Chondrocyte (in vitro differentiated cells): ENCODE measurements around the gene LGI4. TPM values are rescaled to one million over a fixed set of nuclear protein-coding genes. Genes with fewer than 3 reads are reported as not detected.

Source experiments
- DNase-seq: peaks from one replicate; pipeline ENCODE4 v3.0.0; 2021; ENCODE audit warnings: mixed read lengths, low spot score
- H3K27ac Mint-ChIP-seq: one replicate; pipeline ENCODE4 v1.8.0; 2021; ENCODE audit warnings: mild to moderate bottlenecking, moderate library complexity, mixed read lengths; ENCODE audit not compliant: unreplicated experiment
- H3K27me3 Mint-ChIP-seq: 2 replicates; pipeline ENCODE4 v1.8.0; 2021; ENCODE audit warnings: low read depth, mixed read lengths
- H3K36me3 Mint-ChIP-seq: 2 replicates; pipeline ENCODE4 v1.8.0; 2021; ENCODE audit warnings: low read depth, mixed read lengths
- H3K4me1 Mint-ChIP-seq: 2 replicates; pipeline ENCODE4 v1.8.0; 2021; ENCODE audit warnings: low read depth, mild to moderate bottlenecking, mixed read lengths
- H3K4me3 Mint-ChIP-seq: one replicate; pipeline ENCODE4 v1.8.0; 2021; ENCODE audit warnings: mild to moderate bottlenecking, moderate library complexity, mixed read lengths; ENCODE audit not compliant: unreplicated experiment
- H3K9me3 Mint-ChIP-seq: 2 replicates; pipeline ENCODE4 v1.8.0; 2021; ENCODE audit warnings: low read depth, mixed read lengths
- CTCF ChIP-seq: fragments of 200-600 bp; sonication (generic); IDR thresholded peaks from 2 replicates; pipeline ENCODE4 v1.5.0; 2021; ENCODE audit warnings: antibody characterized with exemption, mild to moderate bottlenecking, moderate library complexity
- total RNA-seq: library from RNA; stranded (reverse); gene quantifications from 3 replicates; pipeline ENCODE4 v1.2.1, GENCODE V29; 2021

LGI4 gene
- total RNA-seq, 1 donor from 2014 or later, result 1.3 TPM

- Mint-ChIP-seq H3K4me3 (no peak overlapping the region), H3K27me3 (peaks cover 3% of the 10 kb centered on the region), H3K9me3 (no peaks in the 10 kb centered on the region), H3K27ac (no peak overlapping the region), H3K36me3 (no peaks in the 10 kb centered on the region), H3K4me1 (peaks cover 5% of the 10 kb centered on the region)
- TF ChIP-seq CTCF, result no peak
- DNase-seq, result no peak
These were observed 42.8 kb upstream of the LGI4 start for GRCh38 chr19:35177377-35178274.

GRCh38 chr19:35176181-35176570, 41.3 kb upstream of the LGI4 start:
- no peak overlapping the region for H3K27ac Mint-ChIP-seq
- no peak overlapping the region for H3K4me3 Mint-ChIP-seq
- DNase-seq, result no peak

GRCh38 chr19:35174226-35174625, 39.4 kb upstream of the LGI4 start:
- Mint-ChIP-seq H3K4me1 (peaks cover 5% of the 10 kb centered on the region), H3K27ac (no peak overlapping the region), H3K9me3 (no peaks in the 10 kb centered on the region), H3K4me3 (no peak overlapping the region), H3K36me3 (no peaks in the 10 kb centered on the region), H3K27me3 (peaks cover 3% of the 10 kb centered on the region)
- TF ChIP-seq CTCF, result no peak
- no peak for DNase-seq

More at GRCh38 chr19:35176181-35176570, 41.3 kb upstream of the LGI4 start:
- TF ChIP-seq CTCF, result no peak
- Mint-ChIP-seq H3K4me1 (peaks cover 5% of the 10 kb centered on the region), H3K9me3 (no peaks in the 10 kb centered on the region), H3K27me3 (peaks cover 3% of the 10 kb centered on the region), H3K36me3 (no peaks in the 10 kb centered on the region)

GRCh38 chr19:35171730-35172129, 36.9 kb upstream of the LGI4 start:
- no peak overlapping the region for H3K4me3 Mint-ChIP-seq
- TF ChIP-seq CTCF, result no peak
- peaks cover 21% of the 10 kb centered on the region for H3K4me1 Mint-ChIP-seq
- H3K36me3 Mint-ChIP-seq, result peaks cover 3% of the 10 kb centered on the region
- no peak overlapping the region for H3K27ac Mint-ChIP-seq
- no peaks in the 10 kb centered on the region for H3K9me3 Mint-ChIP-seq
- H3K27me3 Mint-ChIP-seq, result no peaks in the 10 kb centered on the region
- DNase-seq, result no peak

- Mint-ChIP-seq H3K9me3 (peaks cover 10% of the 10 kb centered on the region), H3K27ac (no peak overlapping the region), H3K27me3 (no peaks in the 10 kb centered on the region), H3K4me1 (peaks cover 20% of the 10 kb centered on the region), H3K36me3 (peaks cover 15% of the 10 kb centered on the region), H3K4me3 (no peak overlapping the region)
- DNase-seq, result no peak
- TF ChIP-seq CTCF, result no peak
These were observed 35.7 kb upstream of the LGI4 start for GRCh38 chr19:35170359-35171061.
